ENCODE measurements around the gene ACTR1A. TPM values are rescaled to one million over a fixed set of nuclear protein-coding genes. Genes with fewer than 3 reads are reported as not detected.
"Not testable (repeated sequence)": the region's sequence is repeated elsewhere in the genome, so short reads cannot be mapped to it uniquely, and the experiment has no call there.

The ACTR1A gene
- total RNA-seq, 5 donors from 2014 or later (not counting 1 experiment from before 2014, with no cell fraction given): 51.6 to 68.1 (median 63.0) TPM

DNA sequence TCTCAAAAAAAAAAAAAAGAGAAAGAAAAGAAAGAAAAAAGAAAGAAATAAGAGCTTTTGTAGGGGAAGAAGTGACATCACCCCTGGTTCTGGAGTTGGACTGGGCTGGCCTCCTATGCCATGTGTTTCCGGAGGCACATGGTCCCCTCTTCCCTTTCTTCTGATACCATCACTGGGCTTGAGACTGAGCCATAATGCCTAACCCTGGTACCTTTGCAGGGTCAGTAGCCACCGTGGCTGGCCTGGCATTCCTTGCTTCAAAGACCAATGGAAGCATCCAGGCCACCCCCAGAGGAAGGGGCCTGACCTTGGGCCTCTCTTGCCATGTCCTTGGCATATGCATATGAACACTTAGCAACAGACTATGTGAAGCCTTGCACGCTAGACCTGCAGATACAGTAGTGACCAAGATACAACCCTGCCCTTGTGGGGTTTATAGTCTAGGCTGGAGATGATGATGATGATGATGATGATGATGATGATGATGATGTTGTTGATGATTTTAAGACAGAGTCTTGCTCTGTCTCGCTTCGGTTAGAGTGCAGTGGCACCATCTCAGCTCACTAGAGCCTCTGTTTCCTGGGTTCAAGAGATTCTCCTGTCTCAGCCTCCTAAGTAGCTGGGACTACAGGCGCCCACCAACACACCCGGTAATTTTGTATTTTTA lies 33.1 kb upstream of the ACTR1A start:
- Mint-ChIP-seq H3K27me3 (no peaks in the 10 kb centered on the region), H3K4me1 (peaks cover 2 to 12% (median 10%) of the 10 kb centered on the region in 3 donors), H3K27ac (no peak overlapping the region), H3K9me3 (no peaks in the 10 kb centered on the region), H3K4me3 (no peak overlapping the region), H3K36me3 (peaks cover 14% of the 10 kb centered on the region)
- no peaks in the 10 kb centered on the region for H3K27me3 ChIP-seq (replicated peaks in 1 of 2; ENCODE audit: control insufficient read depth in 2 of 2, extremely low read depth in 1 of 2, insufficient read depth in 2 of 2, low read length in 1 of 2)
- H3K9me3 ChIP-seq: no peaks in the 10 kb centered on the region
- H3K27ac ChIP-seq (ENCODE audit: low read length): no peak overlapping the region
- POLR2A ChIA-PET: no interaction called here
- no peak for ATAC-seq (replicated peaks in 1 of 4)
- WGBS (ENCODE audit: insufficient coverage): 100% methylated on average over 5 of the region's 7 CpGs
- no peak for DNase-seq
- H3K36me3 ChIP-seq (ENCODE audit: control insufficient read depth in 2 of 2, extremely low read depth in 1 of 2, insufficient read depth in 1 of 2, low read length in 1 of 2): no peaks in the 10 kb centered on the region
- no peak overlapping the region for H3K4me3 ChIP-seq (ENCODE audit: control insufficient read depth in 1 of 2, extremely low read depth in 1 of 2, low read length in 1 of 2)
- peaks cover 0 to 3% of the 10 kb centered on the region in 2 experiments for H3K4me1 ChIP-seq (ENCODE audit: control insufficient read depth in 1 of 2, extremely low read depth in 1 of 2, insufficient read depth in 2 of 2, low read length in 2 of 2)
- CTCF ChIA-PET: no interaction called here

DNA sequence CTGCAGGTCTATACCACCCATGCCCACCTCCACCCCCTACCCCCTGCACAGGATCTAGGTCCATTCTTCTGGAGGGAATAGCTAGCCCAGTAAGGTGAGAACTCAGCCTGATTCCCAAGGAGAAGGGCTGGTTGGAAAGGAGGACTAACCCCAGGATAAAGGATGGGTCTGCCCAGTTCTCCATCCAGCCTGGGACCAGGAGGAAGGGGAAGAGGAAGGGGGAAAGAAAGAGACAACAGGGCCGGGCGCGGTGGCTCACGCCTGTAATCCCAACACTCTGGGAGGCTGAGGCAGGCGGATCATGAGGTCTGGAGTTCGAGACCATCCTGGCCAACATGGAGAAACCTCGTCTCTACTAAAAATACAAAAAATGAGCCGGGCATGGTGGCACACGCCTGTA lies 32.5 kb upstream of the ACTR1A start:
- H3K9me3 Mint-ChIP-seq; H3K27ac Mint-ChIP-seq; H3K4me1 ChIP-seq (ENCODE audit: control insufficient read depth in 1 of 2, extremely low read depth in 1 of 2, insufficient read depth in 2 of 2, low read length in 2 of 2); H3K36me3 ChIP-seq (ENCODE audit: control insufficient read depth in 2 of 2, extremely low read depth in 1 of 2, insufficient read depth in 1 of 2, low read length in 1 of 2); H3K4me3 ChIP-seq (ENCODE audit: control insufficient read depth in 1 of 2, extremely low read depth in 1 of 2, low read length in 1 of 2); H3K9me3 ChIP-seq; POLR2A ChIA-PET; DNase-seq; H3K27ac ChIP-seq (ENCODE audit: low read length); H3K27me3 Mint-ChIP-seq; CTCF ChIA-PET; H3K27me3 ChIP-seq (replicated peaks in 1 of 2; ENCODE audit: control insufficient read depth in 2 of 2, extremely low read depth in 1 of 2, insufficient read depth in 2 of 2, low read length in 1 of 2); H3K4me3 Mint-ChIP-seq; ATAC-seq (replicated peaks in 1 of 4): not testable (repeated sequence)
- H3K36me3 Mint-ChIP-seq: peaks cover 14% of the 10 kb centered on the region
- 100% methylated on average over 2 of the region's 9 CpGs for WGBS (ENCODE audit: insufficient coverage)
- peaks cover 2 to 12% (median 10%) of the 10 kb centered on the region in 3 donors for H3K4me1 Mint-ChIP-seq

DNA sequence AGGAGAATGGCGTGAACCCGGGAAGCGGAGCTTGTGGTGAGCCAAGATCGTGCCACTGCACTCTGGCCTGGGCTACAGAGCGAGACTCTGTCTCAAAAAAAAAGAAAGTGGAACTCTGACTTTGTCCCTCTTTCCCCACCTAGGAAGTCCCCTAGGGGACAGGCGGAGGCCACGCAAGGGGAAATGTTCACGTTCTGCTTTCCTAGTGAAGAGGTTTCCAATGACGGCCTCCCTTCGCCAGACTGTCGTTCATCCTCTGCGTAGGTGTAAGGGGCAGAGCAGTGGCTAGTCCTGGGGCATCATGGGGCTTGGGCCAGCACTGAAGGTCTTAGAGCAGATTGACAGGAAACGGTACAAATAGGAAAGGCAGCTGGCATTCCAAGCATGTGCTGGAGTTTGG lies 31.8 kb upstream of the ACTR1A start:
- no peaks in the 10 kb centered on the region for H3K36me3 ChIP-seq (ENCODE audit: control insufficient read depth in 2 of 2, extremely low read depth in 1 of 2, insufficient read depth in 1 of 2, low read length in 1 of 2)
- no peaks in the 10 kb centered on the region for H3K9me3 Mint-ChIP-seq
- no peaks in the 10 kb centered on the region for H3K27me3 ChIP-seq (replicated peaks in 1 of 2; ENCODE audit: control insufficient read depth in 2 of 2, extremely low read depth in 1 of 2, insufficient read depth in 2 of 2, low read length in 1 of 2)
- H3K4me3 ChIP-seq (ENCODE audit: control insufficient read depth in 1 of 2, extremely low read depth in 1 of 2, low read length in 1 of 2): no peak overlapping the region
- no peaks in the 10 kb centered on the region for H3K27me3 Mint-ChIP-seq
- peaks cover 0 to 3% of the 10 kb centered on the region in 2 experiments for H3K4me1 ChIP-seq (ENCODE audit: control insufficient read depth in 1 of 2, extremely low read depth in 1 of 2, insufficient read depth in 2 of 2, low read length in 2 of 2)
- DNase-seq (no peak), ATAC-seq (replicated peaks in 1 of 4) (no peak)
- no peaks in the 10 kb centered on the region for H3K9me3 ChIP-seq
- no peak overlapping the region for H3K27ac Mint-ChIP-seq
- ChIA-PET CTCF (no interaction called here), POLR2A (no interaction called here)
- H3K36me3 Mint-ChIP-seq: peaks cover 14% of the 10 kb centered on the region
- H3K4me1 Mint-ChIP-seq: peaks cover 2 to 12% (median 10%) of the 10 kb centered on the region in 3 donors
- WGBS (ENCODE audit: insufficient coverage): 97% methylated on average over 11 of the region's 13 CpGs
- H3K27ac ChIP-seq (ENCODE audit: low read length): no peak overlapping the region
- no peak overlapping the region for H3K4me3 Mint-ChIP-seq

DNA sequence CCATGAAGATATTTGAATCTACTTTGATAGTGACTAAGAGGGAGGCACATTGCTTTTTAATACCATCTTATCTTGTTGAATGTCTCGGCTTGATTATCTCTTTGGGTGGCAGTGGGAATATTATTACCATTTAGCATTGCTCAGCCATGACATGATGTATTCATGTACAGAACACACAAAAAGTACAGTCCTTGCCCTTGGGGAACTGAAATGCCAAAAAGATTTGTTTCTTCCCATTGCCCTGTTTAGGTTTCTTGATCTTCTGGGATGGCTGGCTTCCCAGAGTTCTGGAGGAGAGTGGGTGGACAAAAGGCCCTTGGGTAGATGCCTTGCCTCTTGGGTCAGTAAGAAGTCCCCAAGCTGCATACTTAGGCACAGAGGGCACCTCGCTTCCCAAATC lies 25.0 kb upstream of the ACTR1A start:
- peaks cover 2 to 12% (median 10%) of the 10 kb centered on the region in 3 donors for H3K4me1 Mint-ChIP-seq
- WGBS (ENCODE audit: insufficient coverage): no CpG with 5 or more reads among the region's 2 CpGs
- Histone ChIP-seq H3K27me3 (replicated peaks in 1 of 2; ENCODE audit: control insufficient read depth in 2 of 2, extremely low read depth in 1 of 2, insufficient read depth in 2 of 2, low read length in 1 of 2) (no peaks in the 10 kb centered on the region), H3K4me3 (ENCODE audit: control insufficient read depth in 1 of 2, extremely low read depth in 1 of 2, low read length in 1 of 2) (no peak overlapping the region), H3K27ac (ENCODE audit: low read length) (no peak overlapping the region), H3K9me3 (no peaks in the 10 kb centered on the region), H3K4me1 (ENCODE audit: control insufficient read depth in 1 of 2, extremely low read depth in 1 of 2, insufficient read depth in 2 of 2, low read length in 2 of 2) (peaks cover 0 to 3% of the 10 kb centered on the region in 2 experiments), H3K36me3 (ENCODE audit: control insufficient read depth in 2 of 2, extremely low read depth in 1 of 2, insufficient read depth in 1 of 2, low read length in 1 of 2) (peaks cover 18 to 28% of the 10 kb centered on the region in 2 donors)
- H3K27me3 Mint-ChIP-seq: no peaks in the 10 kb centered on the region
- POLR2A ChIA-PET: no interaction called here
- H3K36me3 Mint-ChIP-seq: peaks cover 23% of the 10 kb centered on the region
- ATAC-seq (replicated peaks in 1 of 4): no peak
- CTCF ChIA-PET: interaction anchor here (0.6 to 0.7 kb wide), 2 partner anchors 30 to 240 kb away, joined by 3 to 5 read pairs; no protein-coding TSS in a partner anchor
- no peak for DNase-seq
- H3K4me3 Mint-ChIP-seq: no peak overlapping the region
- H3K27ac Mint-ChIP-seq: no peak overlapping the region
- H3K9me3 Mint-ChIP-seq: no peaks in the 10 kb centered on the region

DNA sequence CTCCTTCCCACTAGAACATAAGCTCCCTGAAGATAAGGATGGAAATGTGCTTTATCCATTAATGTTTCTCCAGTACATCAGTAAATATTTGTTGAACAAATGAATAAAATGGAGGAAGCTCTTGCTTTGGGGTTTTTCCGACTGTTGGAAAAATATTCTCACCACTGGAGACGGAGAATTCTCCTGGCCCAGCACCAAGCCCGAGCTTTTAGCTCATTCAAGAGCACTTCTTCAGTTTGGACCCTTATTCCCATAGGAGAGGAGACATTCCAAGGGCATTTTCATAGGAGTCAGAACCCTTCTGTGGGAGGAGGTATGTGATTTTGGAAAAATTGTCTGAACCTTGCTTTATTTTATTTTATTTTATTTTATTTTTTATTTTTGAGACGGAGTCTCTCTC lies 22.2 kb upstream of the ACTR1A start:
- Histone ChIP-seq H3K9me3 (no peaks in the 10 kb centered on the region), H3K4me3 (ENCODE audit: control insufficient read depth in 1 of 2, extremely low read depth in 1 of 2, low read length in 1 of 2) (no peak overlapping the region), H3K4me1 (ENCODE audit: control insufficient read depth in 1 of 2, extremely low read depth in 1 of 2, insufficient read depth in 2 of 2, low read length in 2 of 2) (no peaks in the 10 kb centered on the region), H3K27ac (ENCODE audit: low read length) (no peak overlapping the region), H3K27me3 (replicated peaks in 1 of 2; ENCODE audit: control insufficient read depth in 2 of 2, extremely low read depth in 1 of 2, insufficient read depth in 2 of 2, low read length in 1 of 2) (no peaks in the 10 kb centered on the region), H3K36me3 (ENCODE audit: control insufficient read depth in 2 of 2, extremely low read depth in 1 of 2, insufficient read depth in 1 of 2, low read length in 1 of 2) (peaks cover 18 to 30% of the 10 kb centered on the region in 2 donors)
- ATAC-seq (replicated peaks in 1 of 4) (no peak), DNase-seq (no peak)
- ChIA-PET POLR2A (interaction anchor here in 1 of 2 donors (0.6 kb wide), 1 partner anchor 92 kb away, joined by 7 read pairs; no protein-coding TSS in a partner anchor), CTCF (interaction anchor here in 1 of 2 donors (0.7 kb wide), 1 partner anchor 1234 kb away, joined by 4 read pairs; no protein-coding TSS in a partner anchor)
- Mint-ChIP-seq H3K36me3 (peaks cover 42% of the 10 kb centered on the region), H3K27ac (no peak overlapping the region), H3K4me1 (peaks cover 7 to 27% (median 19%) of the 10 kb centered on the region in 3 donors), H3K4me3 (no peak overlapping the region), H3K27me3 (no peaks in the 10 kb centered on the region), H3K9me3 (no peaks in the 10 kb centered on the region)
- no CpG with 5 or more reads among the region's 4 CpGs for WGBS (ENCODE audit: insufficient coverage)

DNA sequence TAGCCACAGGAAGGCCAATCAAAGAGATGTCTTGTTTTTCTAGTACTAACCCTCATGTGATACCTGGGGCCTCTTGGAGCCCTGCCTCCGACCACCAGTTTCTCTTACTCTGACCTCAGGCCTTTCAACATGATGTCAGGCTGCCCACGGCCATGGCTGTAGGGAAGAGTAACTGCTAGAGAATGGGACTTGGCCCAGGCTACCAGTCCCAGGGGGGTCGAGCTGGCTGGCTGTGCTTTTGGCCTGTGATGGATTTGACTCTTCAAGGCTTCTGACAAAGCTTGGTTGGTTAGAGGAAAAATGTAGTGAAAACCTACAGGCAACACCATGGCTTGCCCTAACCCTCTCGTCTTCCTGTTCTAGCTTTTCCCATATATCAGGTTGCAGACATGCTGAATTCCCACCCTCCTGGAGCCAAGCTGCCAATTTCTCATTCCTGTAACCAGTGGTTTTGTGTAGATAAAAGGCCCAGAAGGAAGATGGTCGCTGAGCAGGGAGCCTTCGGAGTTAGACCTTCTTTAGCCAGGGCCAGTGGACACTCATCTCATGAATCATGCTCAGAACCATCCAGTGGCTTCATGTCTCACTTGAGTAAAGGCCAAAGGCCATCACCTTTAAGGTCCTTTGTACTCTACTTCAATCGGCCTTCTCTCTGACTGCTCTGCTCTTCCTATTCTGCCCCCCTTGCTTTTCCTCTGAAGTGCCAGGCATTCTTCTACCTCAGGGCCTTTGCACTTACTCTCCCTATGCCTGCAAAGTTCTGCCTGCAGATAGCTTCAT lies 20.9 kb upstream of the ACTR1A start:
- no peak for ATAC-seq (replicated peaks in 1 of 4)
- H3K27ac Mint-ChIP-seq: no peak overlapping the region

More for the DNA sequence above, 20.9 kb upstream of the ACTR1A start:
- Mint-ChIP-seq H3K36me3 (peaks cover 42% of the 10 kb centered on the region), H3K9me3 (no peaks in the 10 kb centered on the region), H3K4me1 (peaks cover 5 to 27% (median 18%) of the 10 kb centered on the region in 3 donors), H3K4me3 (no peak overlapping the region), H3K27me3 (no peaks in the 10 kb centered on the region)
- no peaks in the 10 kb centered on the region for H3K9me3 ChIP-seq
- no peaks in the 10 kb centered on the region for H3K4me1 ChIP-seq (ENCODE audit: control insufficient read depth in 1 of 2, extremely low read depth in 1 of 2, insufficient read depth in 2 of 2, low read length in 2 of 2)
- peaks cover 18 to 28% of the 10 kb centered on the region in 2 donors for H3K36me3 ChIP-seq (ENCODE audit: control insufficient read depth in 2 of 2, extremely low read depth in 1 of 2, insufficient read depth in 1 of 2, low read length in 1 of 2)
- no peak overlapping the region for H3K27ac ChIP-seq (ENCODE audit: low read length)
- no peak for DNase-seq
- H3K4me3 ChIP-seq (ENCODE audit: control insufficient read depth in 1 of 2, extremely low read depth in 1 of 2, low read length in 1 of 2): no peak overlapping the region
- 78% methylated on average over 4 of the region's 7 CpGs for WGBS (ENCODE audit: insufficient coverage)
- ChIA-PET POLR2A (no interaction called here), CTCF (interaction anchor here in 1 of 2 donors (0.5 kb wide), 1 partner anchor 273 kb away, joined by 3 read pairs; no protein-coding TSS in a partner anchor)
- no peaks in the 10 kb centered on the region for H3K27me3 ChIP-seq (replicated peaks in 1 of 2; ENCODE audit: control insufficient read depth in 2 of 2, extremely low read depth in 1 of 2, insufficient read depth in 2 of 2, low read length in 1 of 2)
